HG03469 (cell line): ENCODE data around the gene SCN2B.

Source experiments
- ATAC-seq: cut with Tn5 transposase; IDR thresholded peaks from one replicate; pipeline ENCODE4 v1.9.1; 2021; ENCODE audit warnings: mild to moderate bottlenecking, moderate library complexity, moderate number of reproducible peaks; ENCODE audit not compliant: unreplicated experiment

The SCN2B gene

DNA sequence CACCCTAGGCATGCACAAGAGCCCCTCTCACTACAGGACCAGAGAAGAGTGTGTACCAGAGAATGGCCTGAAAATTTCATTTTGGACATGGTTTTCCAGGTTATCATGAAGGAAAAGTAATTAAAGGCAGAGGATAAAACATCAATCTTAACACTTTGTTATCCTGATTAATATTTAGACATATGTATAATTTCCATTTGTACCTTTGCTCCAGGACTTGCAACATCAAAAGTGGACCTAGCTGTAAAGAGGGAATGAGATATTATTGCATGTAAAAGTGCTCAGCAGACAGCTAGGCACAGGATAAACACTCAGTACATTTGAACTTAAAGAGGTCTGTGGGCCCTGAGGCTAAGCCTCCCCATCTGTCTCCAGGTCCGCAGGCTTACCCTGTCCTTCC, 21.8 kb downstream of the SCN2B start:
- ATAC-seq: no peak

DNA sequence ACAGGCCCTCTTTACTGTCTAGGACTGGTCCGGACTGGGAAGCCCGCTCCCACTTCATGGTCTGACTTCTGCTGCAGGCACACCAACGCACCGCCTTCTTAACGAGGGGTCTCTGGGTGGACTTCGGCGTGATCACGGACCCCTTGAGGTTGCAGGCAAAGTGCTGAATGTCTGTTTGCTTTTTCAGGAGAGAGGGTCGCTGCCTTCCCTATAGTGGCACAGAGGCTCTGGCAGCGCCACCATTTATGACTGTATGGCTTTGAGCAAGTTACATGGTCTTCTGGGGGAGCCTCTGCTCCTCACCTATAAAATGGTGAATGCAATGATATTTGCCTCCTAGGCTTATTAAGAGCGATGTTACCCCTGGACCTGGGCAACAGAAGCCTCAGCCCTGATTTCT, 22.5 kb downstream of the SCN2B start:
- ATAC-seq: no peak

DNA sequence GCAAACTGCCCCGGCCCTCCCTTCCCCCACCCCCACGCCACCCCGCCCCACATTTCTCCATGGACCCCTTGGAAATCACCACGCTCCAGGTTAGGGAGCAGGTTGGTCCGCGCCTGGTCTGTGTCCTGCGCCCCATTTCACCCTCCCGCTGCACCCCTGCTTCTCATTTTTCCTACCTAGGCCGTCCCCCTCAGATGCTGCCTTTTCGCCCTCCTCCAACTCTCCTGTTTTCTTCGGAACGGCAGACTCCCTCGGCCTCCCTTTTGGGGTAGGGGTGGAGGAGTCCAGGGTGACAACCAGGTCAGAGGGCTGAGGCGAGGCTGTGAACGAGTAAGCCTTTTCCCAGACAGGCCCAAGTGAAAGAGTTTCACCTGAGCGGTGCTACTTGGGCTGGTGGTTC, 22.9 kb downstream of the SCN2B start:
- ATAC-seq: no peak

DNA sequence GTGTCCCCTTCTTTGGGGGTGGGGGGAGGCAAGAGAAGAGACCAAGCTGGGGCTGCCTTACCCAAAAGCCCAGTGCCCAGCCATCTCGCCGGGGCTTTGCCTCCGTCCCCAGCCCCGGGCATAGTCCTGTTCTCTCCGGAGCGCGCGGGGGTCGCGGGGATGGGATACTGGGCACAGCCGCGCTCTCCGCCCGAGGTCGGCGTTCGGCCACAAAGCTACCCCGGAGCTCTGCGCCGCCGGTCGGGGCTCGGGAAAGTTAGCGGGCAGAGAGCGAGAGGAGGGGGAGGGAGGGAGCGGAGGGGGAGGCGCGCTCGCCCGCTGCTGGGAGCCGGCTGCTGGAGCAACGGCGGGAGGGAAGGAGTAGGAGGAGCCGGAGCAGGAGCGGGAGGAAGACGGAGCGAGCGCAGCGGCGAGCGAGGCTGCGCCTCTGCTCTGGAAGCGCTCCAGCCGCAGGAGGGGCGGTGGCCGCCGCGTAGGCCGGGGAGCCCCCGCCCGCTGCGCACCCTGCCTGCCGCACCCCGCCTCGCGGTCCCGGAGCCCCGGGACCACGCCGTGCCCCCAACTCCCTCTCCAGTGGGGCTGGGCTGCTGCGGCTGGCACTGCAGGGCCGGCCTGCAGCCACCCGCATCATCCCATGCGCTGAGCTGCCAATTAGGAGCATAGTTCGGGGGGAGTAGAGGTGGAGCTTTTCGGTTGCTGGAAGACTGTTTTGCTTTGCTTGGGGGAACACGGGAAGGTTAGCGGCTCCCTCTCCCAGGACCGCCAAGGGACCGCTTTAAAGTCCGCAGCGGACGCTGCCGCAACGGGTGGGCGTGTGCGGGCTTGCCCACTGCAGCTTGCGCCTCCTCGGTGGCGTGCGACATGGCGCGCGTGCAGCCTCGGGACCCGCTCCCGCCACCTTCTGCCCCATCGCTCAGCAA, 23.6 kb downstream of the SCN2B start, which contains the start of gene SCN4B:
TSS of gene SCN4B (minus strand) at position 272 of the 920 bp plus-strand sequence. CDS start at position 122, 150 bp downstream.
- ATAC-seq: no peak

DNA sequence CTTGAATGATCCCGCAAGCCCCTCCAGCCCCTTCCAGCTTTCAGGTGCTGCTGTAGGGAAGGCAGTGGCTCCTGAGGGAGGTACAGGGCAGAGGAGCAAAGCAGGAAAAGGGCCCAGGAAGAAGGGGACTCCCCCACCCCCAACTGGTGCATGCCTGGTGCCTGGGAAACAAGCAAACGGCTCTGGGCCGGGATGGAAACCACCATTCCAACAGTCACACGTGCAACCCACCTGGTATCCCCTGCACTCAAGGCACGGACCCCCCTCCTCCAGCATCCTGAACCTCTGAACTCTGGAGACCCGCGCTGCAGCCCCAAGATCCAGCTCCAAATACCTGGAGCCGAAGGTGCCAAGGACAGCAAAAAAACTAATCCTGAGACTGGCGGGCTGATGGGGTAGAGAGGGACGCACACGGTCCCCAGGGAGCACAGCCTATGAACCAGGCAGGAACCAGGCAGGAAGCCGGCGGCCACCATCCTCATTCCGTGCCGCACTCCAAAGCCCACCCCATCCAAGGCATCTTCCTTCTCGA, 24.4 kb downstream of the SCN2B start:
- no peak for ATAC-seq

DNA sequence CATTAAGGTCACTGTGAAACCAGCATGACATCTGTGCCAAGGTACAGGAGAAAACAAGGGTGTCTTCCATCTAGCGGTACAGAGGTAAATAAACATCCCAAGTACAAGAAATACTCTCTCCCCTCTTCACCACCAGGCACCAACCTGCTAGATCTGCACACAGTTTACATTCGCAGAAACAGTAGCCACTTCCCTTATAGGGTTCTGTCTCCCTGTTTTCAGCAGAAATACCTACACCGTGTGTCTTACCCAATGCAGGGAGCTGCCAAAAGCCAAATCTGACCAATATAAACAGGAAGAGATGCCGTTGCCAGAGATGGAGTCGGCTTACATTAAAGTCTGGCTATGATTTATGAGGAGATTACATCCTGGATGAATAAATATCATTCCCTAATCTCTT, 25.0 kb downstream of the SCN2B start:
- ATAC-seq: no peak

DNA sequence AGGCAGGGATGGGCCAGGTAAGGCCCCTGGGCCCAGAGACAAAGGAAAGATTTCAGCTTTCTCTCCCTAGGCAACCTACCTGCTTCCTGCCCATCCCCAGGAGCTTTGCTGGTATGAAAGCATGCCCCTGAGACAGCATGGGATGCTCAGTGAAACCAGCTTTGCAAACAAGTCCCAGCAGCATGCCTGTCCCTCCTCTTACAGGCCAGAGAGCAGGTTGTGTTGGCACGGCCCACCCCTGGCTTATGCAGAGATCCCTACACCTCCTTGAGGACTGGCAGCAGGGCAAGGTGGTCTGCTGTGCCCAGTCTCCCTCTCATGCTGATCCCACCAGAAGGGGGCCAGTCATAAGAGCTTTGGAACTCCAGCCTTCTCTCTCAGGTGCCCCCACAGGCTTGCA, 26.9 kb downstream of the SCN2B start:
- ATAC-seq: no peak

DNA sequence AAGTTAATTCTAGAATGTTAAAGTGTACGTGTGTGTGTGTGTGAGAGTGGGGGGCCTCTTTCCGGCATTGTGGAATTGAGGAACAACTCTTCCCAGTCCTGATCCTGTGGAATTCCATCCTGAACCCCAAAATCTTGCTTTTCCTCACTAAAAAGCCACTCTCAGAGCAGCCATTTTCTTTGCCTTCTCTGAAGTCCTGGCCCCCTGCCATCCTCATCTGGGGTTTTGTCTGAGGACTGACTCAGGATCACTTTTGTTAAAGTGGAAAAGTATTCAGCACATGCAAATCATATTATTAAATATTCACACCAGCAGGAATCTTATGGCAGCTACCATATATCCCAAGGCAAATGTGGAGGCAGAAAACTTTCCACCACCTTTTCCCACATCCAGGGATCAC, 27.6 kb downstream of the SCN2B start:
- no peak for ATAC-seq

DNA sequence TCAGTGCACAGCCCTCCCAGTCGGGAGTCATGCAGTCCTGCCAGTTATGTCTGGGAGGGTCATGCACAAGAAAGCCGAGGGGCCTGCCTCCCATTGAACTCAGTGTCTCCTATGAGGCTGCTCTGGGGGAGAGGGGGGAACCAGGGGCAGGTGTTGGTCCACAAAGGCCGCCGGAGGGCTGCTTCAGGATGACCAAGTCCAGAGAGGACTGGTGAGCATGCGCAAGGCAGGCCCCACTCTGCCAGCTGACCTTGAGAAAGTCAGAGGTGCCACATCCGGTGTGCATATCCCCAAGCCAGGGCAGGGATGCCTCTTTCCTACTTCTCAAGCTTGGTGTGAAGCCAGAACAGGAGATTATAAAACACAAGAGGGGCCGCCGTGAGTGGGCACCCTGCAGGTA, 28.2 kb downstream of the SCN2B start:
- ATAC-seq: no peak

DNA sequence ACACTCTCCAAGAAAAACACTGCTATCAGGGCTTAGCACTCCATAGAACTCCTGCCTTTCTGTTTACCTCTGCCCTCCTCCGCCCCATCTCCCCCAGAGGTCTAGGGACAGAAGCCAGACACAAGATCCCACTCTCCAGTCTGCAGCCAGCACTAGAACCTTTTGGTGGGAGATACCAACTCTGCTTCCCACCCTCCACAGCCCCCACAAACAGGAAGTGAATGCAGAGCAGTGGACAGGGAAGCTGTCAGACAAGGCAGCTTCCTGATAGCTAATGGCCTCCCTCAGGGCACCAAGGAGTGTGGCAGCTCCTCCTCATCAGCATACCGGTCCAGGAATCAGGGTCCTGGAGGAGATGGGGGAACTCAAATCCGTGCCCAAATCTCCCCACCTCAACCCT, 28.9 kb downstream of the SCN2B start:
- ATAC-seq: no peak

DNA sequence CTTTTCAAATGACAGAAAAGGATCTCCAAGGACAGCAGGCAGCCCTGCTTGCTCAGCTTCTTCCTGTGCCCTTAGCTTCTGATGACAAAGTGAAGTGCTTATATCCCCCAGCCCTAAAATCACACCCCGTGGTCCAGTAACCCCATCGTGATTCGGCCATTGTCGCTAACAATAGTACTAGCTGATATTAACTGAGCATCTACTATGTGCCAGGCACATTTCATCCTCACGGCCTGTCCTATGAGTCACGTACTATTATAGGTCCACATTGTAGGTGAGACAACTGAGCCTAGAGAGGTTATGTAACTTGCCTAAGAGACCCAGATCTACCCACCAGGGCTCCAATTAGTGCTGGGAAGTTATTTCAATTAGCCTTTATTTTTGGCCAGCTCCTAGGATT, 29.9 kb downstream of the SCN2B start:
- no peak for ATAC-seq

DNA sequence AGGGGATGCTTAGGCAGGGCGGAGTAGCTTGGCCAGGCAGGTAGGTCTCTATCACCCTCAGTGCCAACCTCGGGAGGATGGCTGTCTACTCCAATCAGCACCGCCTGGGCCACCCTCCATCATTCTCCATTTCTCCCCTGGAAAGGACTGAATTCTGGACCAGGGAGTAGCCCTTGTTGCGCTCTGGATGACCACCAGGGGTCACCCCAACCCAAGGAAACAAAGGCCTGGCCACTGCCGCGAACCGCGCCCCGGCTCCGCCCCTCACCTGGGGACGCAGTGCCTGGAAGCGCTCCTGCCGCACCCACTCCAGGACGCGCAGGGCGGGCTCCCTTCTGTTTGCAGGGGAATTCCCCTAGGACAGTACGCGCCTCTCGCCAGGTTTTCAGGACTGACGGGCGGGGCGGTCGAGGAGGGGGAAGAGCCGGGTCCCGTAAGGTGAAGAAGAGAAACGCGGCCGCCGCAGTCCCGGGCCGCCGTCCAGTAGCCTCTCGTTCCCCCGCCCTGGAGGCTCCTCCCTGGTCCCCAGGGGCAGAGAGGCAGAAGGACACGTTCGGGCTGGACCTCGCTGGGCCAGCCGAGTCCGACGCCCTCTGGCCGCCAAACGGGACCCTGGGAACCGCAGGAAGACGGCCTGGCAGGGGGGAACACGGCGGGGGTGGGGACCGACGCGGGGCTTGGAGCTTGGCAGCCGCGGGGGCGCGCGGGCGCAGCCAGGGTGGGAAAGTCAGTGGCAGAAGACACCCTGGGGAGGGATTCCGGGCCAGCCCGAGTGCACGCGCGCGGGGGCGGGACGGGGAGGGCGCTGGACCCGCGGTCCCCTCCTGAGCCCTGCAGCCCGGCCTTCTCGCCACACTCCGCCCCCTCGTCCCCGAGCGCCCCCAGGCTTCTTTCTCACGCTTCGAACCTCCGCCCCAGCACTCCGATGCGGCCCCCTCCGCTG, 30.9 kb downstream of the SCN2B start:
- ATAC-seq: no peak

DNA sequence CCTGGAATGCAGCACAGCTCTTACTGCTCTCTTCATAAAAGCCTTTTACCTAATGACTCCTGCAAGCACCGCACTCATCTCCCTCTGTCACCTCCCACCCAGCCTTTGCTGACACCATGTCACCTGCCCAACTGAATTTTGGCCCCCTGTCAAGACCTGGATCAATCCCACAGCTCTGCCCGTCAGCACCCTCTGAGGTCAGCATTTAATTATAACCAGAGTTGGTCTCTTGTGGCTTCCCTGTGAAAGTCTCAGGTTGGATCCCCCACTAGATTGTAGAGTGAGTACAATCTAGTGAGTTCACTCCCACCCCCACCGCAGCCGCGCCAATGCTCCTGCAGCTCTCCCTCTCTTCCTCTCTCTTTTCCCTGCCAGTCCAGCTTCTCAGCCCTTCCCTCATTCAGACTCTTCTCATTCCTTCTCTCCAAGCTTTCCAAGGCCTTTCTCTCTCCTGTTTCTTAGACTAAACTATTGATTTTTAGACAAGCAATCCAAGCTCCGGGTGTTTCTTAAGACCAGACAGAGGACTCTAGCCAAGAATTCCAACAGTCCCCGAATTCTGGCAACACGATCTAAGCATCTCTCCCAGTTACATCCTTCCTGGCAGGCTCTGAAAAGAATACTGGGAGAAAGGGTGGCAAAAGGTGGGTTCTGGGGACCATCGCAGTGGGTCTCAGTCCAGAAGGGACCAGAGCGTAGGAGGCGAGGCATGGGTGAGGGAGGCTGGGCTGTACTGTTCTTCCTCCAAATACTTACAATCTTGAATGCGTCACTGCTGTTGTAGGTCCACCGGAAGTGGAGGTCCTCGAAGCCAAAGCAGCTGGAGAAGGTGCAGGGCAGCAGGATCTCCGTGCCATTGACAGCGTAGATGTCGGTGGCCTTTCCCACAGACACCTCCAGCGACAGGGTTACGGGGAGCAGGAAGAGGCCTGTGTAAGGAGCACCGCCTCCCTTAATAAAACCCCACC, 31.9 kb downstream of the SCN2B start:
- ATAC-seq: no peak

DNA sequence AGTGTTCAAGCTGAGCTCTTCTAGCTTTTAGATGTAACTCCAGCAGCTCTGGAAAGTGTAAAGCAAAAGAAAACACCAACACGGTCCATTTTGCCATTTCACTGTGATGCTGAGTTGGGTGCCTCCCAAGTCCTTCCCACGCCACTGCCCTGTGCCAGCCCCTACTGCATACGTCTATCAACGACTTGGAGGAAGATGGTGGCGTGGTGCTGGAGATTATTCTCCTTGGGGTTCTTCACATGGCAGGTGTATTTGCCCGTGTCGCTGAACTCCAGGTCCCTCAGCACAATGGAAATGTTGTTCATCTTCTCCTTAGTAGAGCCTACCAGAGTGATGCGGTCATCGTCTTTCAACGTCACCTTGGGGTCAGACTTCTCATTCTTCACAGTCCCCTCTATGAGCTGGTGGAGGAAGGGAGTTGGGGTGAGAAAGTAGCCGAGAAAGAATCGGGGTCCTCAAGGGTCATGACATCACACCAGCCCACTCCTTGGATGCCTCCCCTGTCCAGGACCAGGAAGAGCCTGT, 32.7 kb downstream of the SCN2B start:
- no peak for ATAC-seq

DNA sequence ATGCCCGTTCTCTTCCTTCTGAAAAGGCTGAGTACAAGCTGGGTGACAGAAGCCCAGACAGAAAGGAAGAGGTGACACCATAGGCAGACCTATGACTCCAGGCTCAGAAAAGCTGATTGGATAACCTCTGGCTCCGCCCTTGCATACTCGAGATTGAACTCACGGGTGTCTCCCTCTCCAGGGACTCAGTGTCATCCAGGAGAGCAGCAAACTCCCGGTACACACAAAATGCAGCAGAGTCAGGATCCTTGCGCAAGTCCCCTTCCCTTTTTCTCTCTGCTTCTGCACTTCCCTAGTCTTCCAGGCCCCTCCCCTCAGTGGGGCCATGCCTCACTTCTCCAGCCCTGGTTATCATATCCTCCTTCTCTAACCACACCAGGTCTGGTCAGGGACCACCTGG, 33.6 kb downstream of the SCN2B start:
- ATAC-seq: no peak

DNA sequence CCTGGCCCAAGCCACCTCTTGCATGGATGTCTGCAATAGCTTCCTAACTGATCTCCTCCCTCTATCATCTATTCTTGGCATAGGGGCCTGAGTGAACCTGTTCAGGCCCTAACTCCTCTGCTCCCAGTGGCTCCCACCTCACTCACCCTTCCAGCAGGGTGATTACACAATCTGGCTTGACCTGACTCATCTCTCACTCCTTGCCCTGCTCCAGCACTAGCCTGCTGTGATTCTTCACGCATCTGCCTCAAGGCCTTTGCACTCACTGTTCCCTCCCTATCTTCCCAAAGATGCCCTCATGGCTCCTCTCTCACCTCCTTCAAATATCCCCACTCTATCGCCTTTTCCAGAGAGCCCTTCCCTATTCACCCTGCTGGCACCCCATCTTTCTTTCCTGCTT, 34.4 kb downstream of the SCN2B start:
- no peak for ATAC-seq

DNA sequence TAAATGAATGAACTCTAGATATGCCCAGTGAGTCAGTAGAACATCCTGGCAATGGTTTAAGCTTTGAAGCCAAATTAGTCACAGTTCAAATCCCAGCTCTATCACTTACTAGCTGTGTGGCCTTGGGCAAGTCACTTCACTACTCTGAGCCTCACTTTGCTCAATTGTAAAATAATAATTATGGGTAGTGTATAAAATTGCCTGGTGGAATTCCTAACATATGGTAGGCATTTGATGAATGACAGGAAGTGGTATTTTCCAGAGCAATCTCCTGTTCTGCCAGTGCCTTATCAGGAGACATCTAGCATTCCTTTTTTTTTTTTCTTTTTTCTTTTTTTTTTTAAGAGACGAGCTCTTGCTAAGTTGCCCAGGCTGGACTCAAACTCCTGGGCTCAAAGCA, 36.9 kb downstream of the SCN2B start:
- ATAC-seq: no peak

DNA sequence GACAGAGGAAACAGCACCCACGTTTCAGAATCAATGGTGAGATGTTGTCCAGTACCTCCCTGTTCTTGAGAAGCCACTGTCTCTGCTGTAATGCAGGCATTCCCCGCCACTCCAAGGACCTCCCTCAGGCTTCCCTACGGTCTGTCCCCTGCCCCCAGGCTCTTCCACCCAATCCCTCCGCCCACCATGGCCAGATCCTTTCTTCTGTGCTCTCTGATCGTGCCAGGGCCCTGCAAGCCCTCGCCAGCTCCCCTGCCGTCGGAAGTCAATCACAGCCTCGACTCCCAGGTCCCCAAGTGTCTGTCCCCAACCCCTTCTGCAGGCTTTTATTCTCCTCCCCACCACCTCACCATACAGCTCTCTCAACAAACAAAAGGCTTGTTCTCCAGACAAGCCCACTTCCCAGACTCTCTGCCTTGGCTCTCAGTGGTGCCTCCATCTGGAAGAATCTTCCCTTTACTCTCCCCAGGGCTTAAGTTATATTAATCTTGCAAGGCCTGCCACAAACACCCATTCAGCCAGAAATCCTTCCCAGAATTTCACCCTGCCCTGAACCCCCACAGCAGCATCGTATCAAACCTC, 37.5 kb downstream of the SCN2B start:
- no peak for ATAC-seq

DNA sequence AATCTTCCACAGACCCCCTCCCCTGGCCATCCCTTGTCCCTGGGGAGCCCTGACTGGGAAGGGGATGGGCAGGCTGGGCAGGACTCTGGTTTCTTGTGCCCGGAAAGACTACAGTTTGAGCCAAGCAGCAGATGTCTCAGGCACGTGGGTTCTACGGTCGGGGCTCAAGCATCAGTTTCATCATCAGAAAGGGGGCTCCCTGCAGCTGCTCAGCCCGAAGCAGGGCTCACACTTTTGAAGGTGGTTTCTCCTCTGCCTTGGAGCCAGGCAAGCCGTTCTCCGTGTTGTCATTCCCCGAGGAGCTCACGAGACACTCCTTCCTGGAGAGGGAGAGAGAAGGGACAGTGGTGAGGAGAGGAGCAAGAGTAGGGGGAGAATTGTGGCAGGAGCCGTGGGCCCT, 39.6 kb downstream of the SCN2B start:
- no peak for ATAC-seq

DNA sequence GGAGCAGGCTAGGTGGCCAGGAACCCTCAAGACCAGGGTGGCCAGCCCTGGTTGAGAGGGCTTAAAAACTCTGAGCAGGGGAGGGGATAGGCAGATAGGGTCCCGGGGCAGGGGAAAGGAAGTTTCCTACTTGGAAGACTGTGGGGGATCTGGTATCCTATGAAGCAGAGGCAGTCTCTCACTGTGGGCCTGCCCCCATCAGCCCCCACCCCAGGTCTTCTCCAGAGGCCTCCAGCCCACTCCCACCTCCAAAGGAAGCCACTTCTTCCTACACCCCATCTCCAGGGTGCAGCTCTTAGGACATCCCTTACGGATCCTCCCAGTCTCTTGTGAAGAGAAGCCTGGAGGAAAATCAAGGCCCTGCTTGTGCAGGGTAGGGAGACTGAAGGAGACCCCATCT, 40.1 kb downstream of the SCN2B start:
- ATAC-seq: no peak
